Embryonic facial prominence (tissue), 1 donor: ENCODE results near the gene ADA.

Experiments used
- DNase-seq: peaks from one replicate; pipeline ENCODE4 v3.0.0-alpha.2; 2016; ENCODE audit errors: extremely low spot score

The ADA gene

DNA sequence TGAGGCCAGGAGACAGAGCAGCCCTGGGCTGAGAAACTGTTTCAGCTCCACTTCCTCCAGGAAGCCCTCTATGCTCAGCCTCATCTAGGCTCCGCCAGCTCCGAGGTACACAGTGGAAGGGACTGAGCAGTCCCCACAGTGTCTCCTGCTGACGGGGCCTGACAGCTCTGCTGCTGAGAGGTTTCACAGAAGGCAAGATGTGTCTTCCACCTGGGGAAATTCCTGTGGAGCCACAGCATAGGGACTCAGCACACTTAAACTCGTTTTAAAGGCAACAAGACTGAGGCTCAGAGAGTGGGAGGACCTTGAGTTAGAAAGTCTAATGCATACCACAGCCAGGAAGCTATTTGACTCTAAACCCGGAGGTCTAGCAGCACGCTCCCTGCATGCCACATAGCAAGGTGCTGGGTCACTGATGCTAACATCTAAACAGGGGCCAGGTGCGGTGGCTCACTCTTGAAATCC is 6.8 kb downstream of the ADA start:
- DNase-seq = no peak

DNA sequence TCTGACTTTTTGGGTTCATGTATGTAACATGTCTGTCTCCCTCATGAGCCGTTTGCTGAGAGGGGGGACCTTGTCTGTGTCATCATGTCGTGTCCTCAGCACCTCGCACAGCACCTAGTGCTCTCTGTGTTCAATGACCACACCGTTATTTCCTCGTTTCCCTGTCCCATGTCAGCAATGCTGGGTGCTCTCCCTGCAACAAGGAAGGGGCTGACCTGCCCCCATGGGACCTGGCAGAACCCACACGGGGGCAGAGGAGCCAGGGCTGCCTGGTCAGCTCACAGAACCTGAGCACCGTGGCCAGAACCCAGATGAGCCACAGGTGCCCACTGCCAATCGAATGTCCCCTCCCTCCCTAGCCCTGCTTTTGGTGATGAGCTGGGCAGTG is 7.3 kb downstream of the ADA start:
- no peak for DNase-seq

DNA sequence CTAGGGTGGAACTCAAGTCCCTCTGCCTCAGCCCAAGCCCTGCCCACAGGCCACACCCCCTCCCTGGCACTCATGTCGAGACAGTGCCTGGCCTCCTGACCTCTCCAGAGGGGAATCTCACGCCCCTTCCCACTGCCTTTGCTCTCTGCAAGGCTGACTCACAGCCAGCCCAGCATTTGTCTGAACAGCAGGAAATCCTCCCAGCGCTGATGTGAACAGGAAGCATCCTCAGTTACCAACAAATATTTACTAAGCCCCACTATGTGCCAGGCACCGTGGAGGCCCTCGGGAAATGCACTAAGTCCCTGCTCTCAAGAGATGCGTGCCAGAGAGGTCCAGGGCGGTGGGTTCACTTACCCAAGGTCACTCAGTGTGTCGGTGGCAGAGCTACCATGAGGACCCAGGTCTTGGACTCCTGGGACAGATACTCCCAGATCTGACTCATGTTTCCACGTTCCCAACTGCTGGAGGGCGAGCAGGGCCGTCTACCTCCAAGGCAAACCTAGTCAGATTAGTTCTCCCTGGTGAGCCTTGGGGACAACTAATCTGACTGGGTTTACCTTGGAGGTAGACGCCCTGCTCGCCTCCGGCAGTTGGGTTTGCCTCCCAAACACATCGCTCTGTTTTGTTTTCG is 7.8 kb downstream of the ADA start:
- no peak for DNase-seq

- DNase-seq = no peak
Measured at GRCh38 chr20:44643154-44643519, 8.4 kb downstream of the ADA start.

DNA sequence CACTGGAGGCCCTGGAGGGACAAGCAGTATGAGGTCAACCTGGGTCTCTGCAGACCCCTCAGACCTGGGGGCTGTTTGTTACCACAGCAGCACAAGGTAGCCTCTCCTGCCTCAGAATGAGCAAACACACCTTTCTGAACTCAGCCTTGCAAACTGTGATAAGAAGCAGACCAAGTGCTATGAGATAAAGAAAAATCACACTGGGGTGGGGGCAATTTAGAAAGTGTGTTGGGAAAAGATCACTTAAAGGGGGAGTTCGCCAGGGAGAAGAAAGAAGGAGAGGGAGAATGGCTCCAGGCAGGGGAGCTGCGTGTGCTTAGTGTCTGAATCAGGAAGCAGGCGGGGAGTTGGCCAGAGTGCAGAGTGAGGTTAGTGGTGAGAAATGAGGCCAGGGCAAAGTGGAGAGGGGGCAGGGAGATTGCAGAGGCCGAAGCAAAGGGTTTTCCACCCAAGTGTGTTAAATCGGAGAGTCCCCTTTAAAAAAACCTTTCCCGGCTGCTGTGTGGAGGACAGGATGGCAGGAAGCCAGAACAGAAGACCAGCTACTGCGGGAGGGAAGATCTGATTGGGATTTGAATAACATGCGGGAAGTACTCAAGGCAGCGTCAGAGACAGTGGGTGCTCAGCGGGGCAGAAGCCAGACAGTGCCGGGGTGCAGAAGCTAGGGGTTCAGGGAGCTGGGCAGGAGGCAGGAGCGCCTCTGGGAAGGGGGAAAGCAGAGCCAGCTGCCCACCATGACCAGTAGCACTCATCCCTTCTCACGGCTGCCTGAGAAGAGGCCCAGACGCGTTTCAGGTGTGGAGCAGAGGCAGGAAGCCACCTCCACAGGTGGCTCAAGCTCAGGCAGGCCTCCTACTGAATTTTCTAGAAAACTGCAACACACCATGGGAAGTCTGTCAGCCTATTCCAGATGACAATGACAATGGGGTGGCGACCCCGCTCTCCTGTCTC is 9.0 kb downstream of the ADA start:
- DNase-seq = no peak

GRCh38 chr20:44641325-44641724 is 10.2 kb downstream of the ADA start:
- no peak for DNase-seq

DNA sequence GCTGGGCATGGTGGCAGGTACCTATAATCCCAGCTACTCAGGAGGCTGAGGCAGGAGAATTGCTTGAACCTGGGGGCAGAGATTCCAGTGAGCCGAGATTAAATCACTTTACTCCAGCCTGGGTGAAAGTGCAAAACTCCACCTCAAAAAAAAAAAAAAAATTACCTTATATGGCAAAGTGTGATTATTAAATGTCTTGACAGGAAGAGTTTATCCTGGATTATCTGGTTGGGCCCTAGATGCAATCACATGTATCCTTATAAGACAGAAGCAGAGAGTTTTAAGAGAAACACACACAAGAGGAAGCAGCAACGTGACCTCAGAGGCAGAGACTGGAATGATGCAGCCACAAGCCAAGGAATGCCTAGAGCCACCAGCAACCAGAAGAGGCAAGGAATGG is 11.0 kb downstream of the ADA start:
- no peak for DNase-seq

DNA sequence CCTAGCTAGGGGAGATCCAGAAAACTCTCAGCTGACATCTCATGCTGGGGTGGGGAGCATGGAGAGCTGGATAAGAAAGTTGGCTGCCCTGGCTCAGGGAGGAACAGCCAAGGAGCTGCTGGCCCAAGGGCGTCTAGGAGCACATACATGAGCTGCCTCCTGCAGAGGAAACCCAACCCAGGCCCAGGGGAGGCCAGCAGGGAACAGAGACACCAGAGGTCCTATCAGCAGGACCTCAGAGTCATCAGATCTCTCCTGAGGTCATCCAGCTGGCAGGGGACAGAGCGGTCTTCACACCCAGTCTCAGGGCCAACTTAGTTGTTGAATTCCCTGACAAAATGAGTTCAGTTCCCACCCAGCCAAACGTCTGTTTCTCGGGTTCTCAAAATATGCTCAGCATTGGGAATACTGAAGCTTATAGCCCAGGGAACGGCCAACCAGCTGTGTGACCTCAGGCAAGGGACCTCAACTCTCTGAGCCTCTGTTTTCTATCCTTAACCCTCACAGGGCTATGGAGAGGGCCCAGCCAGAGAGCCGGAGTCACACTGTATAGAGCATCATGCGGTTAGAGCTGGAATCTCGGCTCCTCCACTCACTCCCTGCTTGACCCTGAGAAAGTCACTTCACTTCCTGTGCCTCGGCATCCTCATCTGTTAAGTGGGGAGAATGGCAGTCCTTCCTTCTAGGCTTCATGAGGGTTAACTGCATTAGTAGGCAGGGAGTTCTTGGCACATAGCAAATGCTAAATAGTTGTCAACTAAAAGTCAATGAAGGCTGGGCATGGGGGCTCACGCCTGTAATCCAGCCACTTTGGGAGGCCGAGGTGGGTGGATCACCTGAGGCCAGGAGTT is 13.8 kb downstream of the ADA start:
- no peak for DNase-seq

- no peak for DNase-seq
Measured at GRCh38 chr20:44637042-44637441, 14.5 kb downstream of the ADA start.

- DNase-seq = no peak
Measured at GRCh38 chr20:44635877-44636276, 15.6 kb downstream of the ADA start.

- no peak for DNase-seq
Measured at GRCh38 chr20:44633872-44634600, 17.5 kb downstream of the ADA start.

DNA sequence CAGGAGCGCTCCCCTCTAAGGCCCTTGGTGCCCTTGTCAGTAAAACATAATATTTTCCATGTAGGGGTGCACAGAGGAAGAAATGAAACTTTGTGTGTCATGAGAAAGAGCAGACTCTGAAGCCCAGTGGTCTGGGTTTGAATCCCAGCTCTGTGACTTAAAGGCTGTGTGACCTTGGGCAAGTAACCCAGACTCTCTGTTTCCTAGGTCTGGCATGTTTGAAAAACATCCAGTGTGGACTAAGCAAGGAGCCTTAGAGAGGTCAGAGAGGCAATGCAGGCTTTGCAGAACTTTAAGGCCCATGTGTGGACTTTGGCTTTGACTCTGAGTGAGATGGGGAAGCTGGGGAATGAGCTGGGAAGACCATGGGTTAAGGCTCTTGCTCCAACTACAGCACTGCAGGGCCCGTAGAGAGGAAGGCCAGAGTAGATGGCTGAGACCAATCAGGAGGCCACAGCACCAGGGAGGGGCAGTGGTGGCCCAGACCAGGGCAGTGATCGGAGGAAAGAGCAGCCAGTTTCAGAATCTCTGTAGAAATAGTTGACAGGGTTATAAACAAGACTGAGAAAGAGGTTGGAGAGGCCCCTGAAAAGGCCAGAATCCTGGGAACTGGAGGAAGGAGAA is 18.2 kb downstream of the ADA start:
- no peak for DNase-seq

GRCh38 chr20:44632103-44632752 is 19.3 kb downstream of the ADA start:
- no peak for DNase-seq

GRCh38 chr20:44630297-44630696 is 21.2 kb downstream of the ADA start:
- no peak for DNase-seq

GRCh38 chr20:44629542-44629941 is 22.0 kb downstream of the ADA start:
- DNase-seq = no peak

DNA sequence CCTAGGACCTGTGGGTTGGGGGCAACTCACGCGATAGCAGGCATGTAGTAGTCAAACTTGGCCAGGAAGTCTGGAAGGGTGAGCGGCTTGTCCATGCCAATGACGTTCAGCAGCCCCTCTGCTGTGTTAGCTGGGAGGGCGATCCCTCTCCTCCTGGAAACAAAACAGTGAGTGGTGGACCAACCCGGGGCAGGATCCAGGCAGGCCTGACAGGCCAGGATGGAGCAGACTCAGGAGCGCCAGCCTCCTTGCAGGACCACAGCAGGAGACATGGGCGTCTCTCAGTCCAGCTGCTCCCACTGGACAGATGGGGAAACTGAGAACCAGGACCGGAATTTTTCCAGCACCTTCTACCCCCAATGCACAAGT is 22.5 kb downstream of the ADA start:
- no peak for DNase-seq

GRCh38 chr20:44627364-44628010 is 24.0 kb downstream of the ADA start:
- no peak for DNase-seq

DNA sequence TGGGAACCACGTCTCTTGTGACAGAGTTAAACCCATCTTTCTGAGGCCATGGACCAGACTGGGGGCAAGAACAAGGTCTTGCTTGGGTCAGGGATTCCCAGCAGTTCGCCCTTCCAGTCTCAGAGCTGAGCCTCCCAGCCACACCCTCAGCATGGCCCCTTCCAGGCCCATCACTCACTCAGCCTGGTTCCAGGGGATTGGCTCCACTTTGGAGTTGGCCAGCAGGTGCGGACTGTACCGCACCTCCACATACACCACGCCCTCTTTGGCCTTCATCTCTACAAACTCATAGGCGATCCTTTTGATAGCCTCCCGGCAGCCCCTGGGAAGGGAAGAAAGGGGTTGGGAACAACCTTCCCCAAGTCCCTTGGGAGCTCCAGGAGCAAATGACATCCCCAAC is 25.2 kb downstream of the ADA start:
- no peak for DNase-seq

- DNase-seq = no peak
Measured at GRCh38 chr20:44625361-44625760, 26.1 kb downstream of the ADA start.

- DNase-seq = no peak
Measured at GRCh38 chr20:44624743-44625271, 26.7 kb downstream of the ADA start.
